Measurements from ENCODE around the gene LTB4R. TPM values are rescaled to one million over a fixed set of nuclear protein-coding genes. Genes with fewer than 3 reads are reported as not detected.

LTB4R gene
- total and polyA plus RNA-seq, 9 of the 15 experiments (the other 6 are each of a cell fraction or from before 2014, with no cell fraction given) = 0.38 to 10.5 (median 2.8) TPM

GRCh38 chr14:24360281-24360680 lies 49.0 kb downstream of the LTB4R start:
- FAIRE-seq = no peak
- TF ChIP-seq KAT8 (IDR thresholded peaks at IDR 0.05; ENCODE audit: low read depth) (no peak), SRSF7 (optimal IDR thresholded peaks at IDR 0.05; ENCODE audit: low read depth, low read length) (no peak), ZNF592 (IDR thresholded peaks at IDR 0.05) (no peak), ZNF511 (CRISPR knock-in tag; IDR thresholded peaks at IDR 0.05) (no peak), EP400 (IDR thresholded peaks at IDR 0.05) (no peak), ZNF77 (CRISPR knock-in tag; IDR thresholded peaks at IDR 0.05) (no peak), MAFG (tag; conservative IDR thresholded peaks at IDR 0.05) (no peak), CREB1 (IDR thresholded peaks at IDR 0.05) (no peak), CREB1 (CRISPR knock-in tag; IDR thresholded peaks at IDR 0.05) (no peak), ZNF124 (CRISPR knock-in tag; IDR thresholded peaks at IDR 0.05) (no peak), DACH1 (IDR thresholded peaks at IDR 0.05; ENCODE audit: partially characterized antibody) (no peak), RFX5 (IDR thresholded peaks at IDR 0.05; ENCODE audit: low read depth, low read length) (no peak), RFX1 (IDR thresholded peaks at IDR 0.05) (no peak), ZNF41 (CRISPR knock-in tag; conservative IDR thresholded peaks at IDR 0.05) (no peak), CBX2 (IDR thresholded peaks at IDR 0.05; ENCODE audit: insufficient read depth, low read length, poor library complexity, severe bottlenecking) (no peak), ZHX1 (conservative IDR thresholded peaks at IDR 0.05; ENCODE audit: low read length) (no peak), SMARCC2 (IDR thresholded peaks at IDR 0.05; ENCODE audit: low read depth) (no peak)

More at GRCh38 chr14:24360281-24360680, 49.0 kb downstream of the LTB4R start:
- in situ Hi-C loops (cut with MboI) = no loop called here
- Histone ChIP-seq H3K27ac (ENCODE audit: extremely low read depth, low read depth, low read length) (no peak overlapping the region), H4K20me1 (replicated peaks; ENCODE audit: control insufficient read depth, insufficient read depth, low read length) (no peaks in the 10 kb centered on the region), H3K79me2 (ENCODE audit: control insufficient read depth, insufficient read depth, low read length) (no peaks in the 10 kb centered on the region), H3K36me3 (ENCODE audit: control insufficient read depth, insufficient read depth, low read length) (no peaks in the 10 kb centered on the region), H3K4me2 (ENCODE audit: insufficient read depth, low read length) (no peak overlapping the region), H3K9ac (ENCODE audit: insufficient read depth in 1 of 2, low read depth in 2 of 2, low read length in 2 of 2) (no peak overlapping the region), H3K9me3 (replicated peaks; ENCODE audit: control insufficient read depth, insufficient read depth, low read depth, low read length) (no peaks in the 10 kb centered on the region; the same call in 1 of the 2 replicates), H3K4me3 (no peak overlapping the region), H3K4me1 (replicated peaks in 1 of 2; ENCODE audit: control insufficient read depth in 2 of 2, insufficient read depth in 2 of 2, low read length in 2 of 2) (no peaks in the 10 kb centered on the region), H3K9me1 (ENCODE audit: control insufficient read depth, insufficient read depth, low read length) (no peaks in the 10 kb centered on the region), H2AFZ (ENCODE audit: low read depth, low read length) (no peak overlapping the region), H3K27me3 (ENCODE audit: control insufficient read depth in 2 of 2, insufficient read depth in 2 of 2, low read length in 2 of 2) (no peaks in the 10 kb centered on the region)
- DNase-seq (ENCODE audit: extremely low read depth in 1 of 4, low spot score in 3 of 4) = no peak
- WGBS (ENCODE audit: insufficient coverage, low coverage, missing lambda C conversion rate) = 7% methylated on average over 2 of the region's 3 CpGs
- ChIA-PET CTCF (ENCODE audit: low intra/inter-chr PET ratio) (no interaction called here), POLR2A (no interaction called here)
- ATAC-seq = no peak
- intact Hi-C loops (cut with micrococcal nuclease) = no loop called here
- BruUV-seq (replicated peaks) = no TSS peak

All from K562 (cell line).